DND-41 (cell line): ENCODE results near the gene BATF.

Source experiments
- ATAC-seq: fragments of 200-7000 bp; cut with Tn5 transposase; 3 replicates; pipeline ENCODE4 v1.9.1; 2021; ENCODE audit warnings: low read depth; ENCODE audit not compliant: insufficient read depth
- DNase-seq: peaks from one replicate; pipeline ENCODE4 v3.0.0-alpha.2; 2020
- H2AFZ ChIP-seq: 2 replicates; pipeline ENCODE4 v1.6.0; 2012; ENCODE audit warnings: low read depth, low read length
- H3K27ac ChIP-seq: 2 replicates; pipeline ENCODE4 v1.5.1; 2012; ENCODE audit warnings: low read length, inconsistent platforms
- H3K27me3 ChIP-seq: fragments of 200-600 bp; sonication (generic); 2 replicates; pipeline ENCODE4 v1.6.0; 2012; ENCODE audit warnings: low read length, mild to moderate bottlenecking, inconsistent platforms; ENCODE audit not compliant: insufficient read depth, poor library complexity
- H3K36me3 ChIP-seq: 2 replicates; pipeline ENCODE4 v1.5.1; 2012; ENCODE audit warnings: low read length, inconsistent platforms; ENCODE audit not compliant: insufficient read depth
- H3K4me1 ChIP-seq: 2 replicates; pipeline ENCODE4 v1.5.1; 2012; ENCODE audit warnings: mild to moderate bottlenecking, low read length; ENCODE audit not compliant: insufficient read depth
- H3K4me2 ChIP-seq: 2 replicates; pipeline ENCODE4 v1.6.0; 2012; ENCODE audit warnings: mild to moderate bottlenecking, moderate library complexity, low read length, inconsistent platforms; ENCODE audit not compliant: insufficient read depth
- H3K4me3 ChIP-seq, 2 experiments: fragments of 200-600 bp in 1 of 2; shearing (Covaris generic) in 1 of 2; 2 replicates each; pipeline ENCODE4 v1.5.1; 2012 to 2016; ENCODE audit warnings: inconsistent platforms in 2 of 2, low read length in 2 of 2, mild to moderate bottlenecking in 2 of 2, low read depth in 1 of 2, moderate library complexity in 1 of 2
- H3K79me2 ChIP-seq: 2 replicates; pipeline ENCODE4 v1.6.0; 2012; ENCODE audit warnings: low read length, inconsistent platforms; ENCODE audit not compliant: insufficient read depth
- H3K9ac ChIP-seq: 2 replicates; pipeline ENCODE4 v1.6.0; 2012; ENCODE audit warnings: low read depth, mild to moderate bottlenecking, inconsistent platforms, low read length, moderate library complexity
- H3K9me3 ChIP-seq: 2 replicates; pipeline ENCODE4 v1.5.1; 2012; ENCODE audit warnings: low read length, moderate library complexity, mild to moderate bottlenecking, inconsistent platforms; ENCODE audit not compliant: insufficient read depth, severe bottlenecking
- H4K20me1 ChIP-seq: 2 replicates; pipeline ENCODE4 v1.6.0; 2012; ENCODE audit warnings: low read length; ENCODE audit not compliant: insufficient read depth
- EZH2 ChIP-seq: IDR thresholded peaks from 3 replicates; pipeline ENCODE4 v1.6.1; 2012; ENCODE audit warnings: borderline replicate concordance, low read depth, mild to moderate bottlenecking, moderate library complexity, low read length, inconsistent platforms; ENCODE audit not compliant: severe bottlenecking
- TF ChIP-seq, protein P1 (sequence below): IDR thresholded peaks from 2 replicates; pipeline ENCODE4 v1.5.1; 2012; ENCODE audit warnings: borderline replicate concordance, low read length, moderate library complexity, mild to moderate bottlenecking; ENCODE audit not compliant: poor library complexity, severe bottlenecking; ENCODE audit errors: extremely low read depth

Gene BATF

DNA sequence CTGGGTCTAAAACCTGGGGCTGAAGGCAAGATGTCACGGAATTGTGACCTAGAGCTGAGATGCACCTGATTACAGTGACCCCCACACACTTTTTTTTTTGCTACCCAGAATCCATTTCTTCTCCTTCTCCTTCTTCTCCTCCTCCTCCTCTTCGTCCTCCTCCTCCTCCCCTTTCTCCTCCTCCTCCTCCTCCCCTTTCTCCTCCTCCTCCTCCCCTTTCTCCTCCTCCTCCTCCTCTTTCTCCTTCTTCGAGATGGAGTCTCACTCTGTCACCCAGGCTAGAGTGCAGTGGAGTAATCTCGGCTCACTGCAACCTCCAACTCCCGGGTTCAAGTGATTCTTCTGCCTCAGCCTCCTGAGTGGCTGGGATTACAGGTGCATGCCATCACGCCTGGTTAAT, 36.8 kb downstream of the BATF start:
- H3K36me3 ChIP-seq, result no peaks in the 10 kb centered on the region
- no peaks in the 10 kb centered on the region for H3K4me1 ChIP-seq
- no peak overlapping the region for H3K9ac ChIP-seq
- no peak for TF ChIP-seq EZH2
- TF ChIP-seq, protein P1, sequence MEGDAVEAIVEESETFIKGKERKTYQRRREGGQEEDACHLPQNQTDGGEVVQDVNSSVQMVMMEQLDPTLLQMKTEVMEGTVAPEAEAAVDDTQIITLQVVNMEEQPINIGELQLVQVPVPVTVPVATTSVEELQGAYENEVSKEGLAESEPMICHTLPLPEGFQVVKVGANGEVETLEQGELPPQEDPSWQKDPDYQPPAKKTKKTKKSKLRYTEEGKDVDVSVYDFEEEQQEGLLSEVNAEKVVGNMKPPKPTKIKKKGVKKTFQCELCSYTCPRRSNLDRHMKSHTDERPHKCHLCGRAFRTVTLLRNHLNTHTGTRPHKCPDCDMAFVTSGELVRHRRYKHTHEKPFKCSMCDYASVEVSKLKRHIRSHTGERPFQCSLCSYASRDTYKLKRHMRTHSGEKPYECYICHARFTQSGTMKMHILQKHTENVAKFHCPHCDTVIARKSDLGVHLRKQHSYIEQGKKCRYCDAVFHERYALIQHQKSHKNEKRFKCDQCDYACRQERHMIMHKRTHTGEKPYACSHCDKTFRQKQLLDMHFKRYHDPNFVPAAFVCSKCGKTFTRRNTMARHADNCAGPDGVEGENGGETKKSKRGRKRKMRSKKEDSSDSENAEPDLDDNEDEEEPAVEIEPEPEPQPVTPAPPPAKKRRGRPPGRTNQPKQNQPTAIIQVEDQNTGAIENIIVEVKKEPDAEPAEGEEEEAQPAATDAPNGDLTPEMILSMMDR, result no peak
- no peak overlapping the region for H3K27ac ChIP-seq
- ATAC-seq (no peak), DNase-seq (no peak)
- H4K20me1 ChIP-seq, result peaks cover 2% of the 10 kb centered on the region; the same call in 1 of the 2 replicates
- no peaks in the 10 kb centered on the region for H3K27me3 ChIP-seq
- no peak overlapping the region for H3K4me2 ChIP-seq
- no peaks in the 10 kb centered on the region for H3K79me2 ChIP-seq
- no peak overlapping the region for H2AFZ ChIP-seq
- no peaks in the 10 kb centered on the region for H3K9me3 ChIP-seq
- H3K4me3 ChIP-seq, result no peak overlapping the region

DNA sequence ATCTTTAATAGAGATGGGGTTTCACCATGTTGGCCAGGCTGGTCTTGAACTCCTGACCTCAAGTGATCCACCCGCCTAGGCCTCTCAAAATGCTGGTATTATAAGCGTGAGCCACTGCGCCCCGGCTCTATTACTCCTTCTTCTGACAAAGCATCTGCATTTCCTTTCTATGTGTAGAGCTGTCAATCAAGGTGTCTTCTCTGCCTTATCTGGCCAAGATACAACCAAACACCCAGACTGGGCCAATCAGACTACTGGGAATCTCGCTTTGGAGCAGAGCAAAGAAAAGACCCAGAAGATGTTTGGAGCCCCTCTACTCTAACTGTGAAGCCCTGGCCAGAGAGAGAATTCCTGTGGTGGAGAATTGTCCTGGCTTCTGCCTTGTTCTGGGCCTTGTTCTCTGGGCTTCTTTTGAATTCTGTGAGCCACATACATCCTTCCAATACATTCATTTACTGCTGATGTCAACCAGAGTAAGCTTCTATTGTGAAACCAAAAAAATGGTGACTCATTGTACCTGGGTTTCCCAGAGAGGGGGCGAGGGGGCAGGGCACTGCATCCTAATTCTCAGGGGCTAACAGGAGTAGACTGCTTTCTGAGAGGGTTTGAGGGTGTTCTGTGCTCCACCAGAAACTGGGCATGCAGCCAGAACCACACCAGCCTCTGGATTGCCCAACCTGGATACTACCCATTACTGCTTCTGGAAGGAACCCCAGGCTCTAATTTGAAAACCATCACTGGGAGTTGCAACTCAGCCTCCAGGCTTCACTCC, 37.4 kb downstream of the BATF start:
- no peaks in the 10 kb centered on the region for H3K9me3 ChIP-seq
- H3K4me3 ChIP-seq, result no peak overlapping the region
- no peak overlapping the region for H3K4me2 ChIP-seq
- H2AFZ ChIP-seq, result no peak overlapping the region
- TF ChIP-seq EZH2, result no peak
- TF ChIP-seq, protein P1, result no peak
- no peak; the same call in 2 of the 3 replicates for ATAC-seq
- no peak for DNase-seq
- H3K27me3 ChIP-seq, result no peaks in the 10 kb centered on the region
- no peak overlapping the region for H3K9ac ChIP-seq
- H3K4me1 ChIP-seq, result no peaks in the 10 kb centered on the region
- no peaks in the 10 kb centered on the region for H3K36me3 ChIP-seq
- peaks cover 2% of the 10 kb centered on the region; the same call in 1 of the 2 replicates for H4K20me1 ChIP-seq
- H3K79me2 ChIP-seq, result no peaks in the 10 kb centered on the region
- H3K27ac ChIP-seq, result no peak overlapping the region

DNA sequence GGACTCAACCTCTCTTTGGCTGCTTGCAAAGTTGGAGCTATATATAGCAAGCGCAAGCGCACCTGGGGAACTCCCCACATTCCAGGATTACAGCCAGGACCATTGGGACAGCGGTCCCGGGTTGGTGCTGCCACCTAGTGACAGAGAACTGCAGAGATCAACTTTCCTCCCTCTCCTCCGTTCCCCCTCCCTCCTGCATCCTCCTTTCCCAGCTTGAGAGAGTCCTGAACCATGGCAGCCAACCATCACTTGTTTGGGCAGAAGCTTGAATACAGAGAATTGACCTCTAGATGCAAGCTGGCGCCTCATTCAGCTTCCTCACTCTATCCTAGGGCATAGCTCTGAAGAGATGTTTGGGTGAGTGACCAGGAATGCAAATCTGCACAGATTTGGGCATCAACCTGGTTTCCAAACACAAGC, 38.8 kb downstream of the BATF start:
- Histone ChIP-seq H3K9me3 (no peaks in the 10 kb centered on the region), H4K20me1 (peaks cover 2% of the 10 kb centered on the region; the same call in 1 of the 2 replicates), H3K4me2 (no peak overlapping the region), H3K4me3 (no peak overlapping the region), H3K27ac (no peak overlapping the region), H3K36me3 (no peaks in the 10 kb centered on the region), H3K9ac (no peak overlapping the region), H3K4me1 (no peaks in the 10 kb centered on the region), H2AFZ (no peak overlapping the region), H3K27me3 (no peaks in the 10 kb centered on the region), H3K79me2 (no peaks in the 10 kb centered on the region)
- TF ChIP-seq EZH2, result no peak
- TF ChIP-seq, protein P1, result peak; percentile 90
- DNase-seq, result peak; percentile 51
- peak; percentile 86 for ATAC-seq

GRCh38 chr14:75562089-75562488, 39.8 kb downstream of the BATF start:
- Histone ChIP-seq H3K4me2 (no peak overlapping the region), H3K4me3 (no peak overlapping the region), H3K27me3 (no peaks in the 10 kb centered on the region), H3K27ac (no peak overlapping the region), H3K4me1 (no peaks in the 10 kb centered on the region), H3K9me3 (no peaks in the 10 kb centered on the region), H4K20me1 (peaks cover 2% of the 10 kb centered on the region; the same call in 1 of the 2 replicates), H3K79me2 (no peaks in the 10 kb centered on the region), H3K36me3 (no peaks in the 10 kb centered on the region), H3K9ac (no peak overlapping the region), H2AFZ (no peak overlapping the region)
- DNase-seq, result no peak
- ATAC-seq, result no peak
- no peak for TF ChIP-seq EZH2
- TF ChIP-seq, protein P1, result no peak
